GM19099 (cell line): Measurements from ENCODE around the gene TRIM7.
A peak's percentile ranks its signal among the peaks of the same experiment; 100 is the strongest.

Source experiments
- POLR2A ChIP-seq: IDR thresholded peaks from 3 replicates; pipeline ENCODE4 v1.6.1; 2011; ENCODE audit warnings: low read depth; ENCODE audit not compliant: insufficient read length; ENCODE audit errors: extremely low read depth

Gene TRIM7

GRCh38 chr5:181235323-181235688, 30.3 kb upstream of the TRIM7 start:
- no peak for TF ChIP-seq POLR2A

- peak; percentile 41 for TF ChIP-seq POLR2A
Measured at GRCh38 chr5:181234455-181235306, 29.7 kb upstream of the TRIM7 start.

DNA sequence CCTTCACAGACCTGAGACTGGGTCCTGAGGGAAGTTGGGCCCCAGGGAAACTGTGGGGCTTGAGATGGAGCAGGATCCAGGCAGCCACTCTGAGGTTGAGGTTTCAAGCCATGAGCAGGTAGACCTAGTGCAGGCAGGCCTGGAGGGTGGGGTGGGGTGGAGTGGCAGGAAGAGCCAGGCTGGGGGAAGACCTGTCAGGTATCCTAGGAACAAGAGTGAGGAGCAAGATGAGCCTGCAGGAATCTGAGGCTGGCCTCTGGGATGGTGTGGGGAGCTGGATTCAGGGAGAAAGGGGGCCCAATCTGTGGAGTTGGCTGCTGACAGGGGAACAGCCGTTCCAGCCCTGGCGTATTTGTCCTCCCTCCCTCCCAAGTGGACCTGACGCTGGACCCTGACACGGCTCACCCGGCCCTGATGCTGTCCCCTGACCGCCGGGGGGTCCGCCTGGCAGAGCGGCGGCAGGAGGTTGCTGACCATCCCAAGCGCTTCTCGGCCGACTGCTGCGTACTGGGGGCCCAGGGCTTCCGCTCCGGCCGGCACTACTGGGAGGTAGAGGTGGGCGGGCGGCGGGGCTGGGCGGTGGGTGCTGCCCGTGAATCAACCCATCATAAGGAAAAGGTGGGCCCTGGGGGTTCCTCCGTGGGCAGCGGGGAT, 28.9 kb upstream of the TRIM7 start:
- no peak for TF ChIP-seq POLR2A

GRCh38 chr5:181233088-181233800, 28.2 kb upstream of the TRIM7 start:
- no peak for TF ChIP-seq POLR2A

DNA sequence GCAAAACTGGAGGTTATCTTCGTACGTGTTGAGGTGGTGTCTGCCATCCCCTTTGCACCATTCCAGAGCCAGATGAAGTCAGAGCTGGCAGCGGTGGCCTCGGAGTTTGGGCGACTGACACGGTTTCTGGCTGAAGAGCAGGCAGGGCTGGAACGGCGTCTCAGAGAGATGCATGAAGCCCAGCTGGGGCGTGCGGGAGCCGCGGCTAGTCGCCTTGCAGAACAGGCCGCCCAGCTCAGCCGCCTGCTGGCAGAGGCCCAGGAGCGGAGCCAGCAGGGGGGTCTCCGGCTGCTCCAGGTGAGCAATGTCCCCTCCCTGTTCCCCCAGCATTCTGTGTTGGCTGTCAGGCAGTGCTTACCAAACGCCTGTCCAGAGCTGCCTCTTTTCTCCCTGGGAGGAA, 27.6 kb upstream of the TRIM7 start:
- no peak for TF ChIP-seq POLR2A

- TF ChIP-seq POLR2A: no peak
Measured at GRCh38 chr5:181231432-181231831, 26.4 kb upstream of the TRIM7 start.

GRCh38 chr5:181230551-181230950, 25.6 kb upstream of the TRIM7 start:
- TF ChIP-seq POLR2A: no peak

DNA sequence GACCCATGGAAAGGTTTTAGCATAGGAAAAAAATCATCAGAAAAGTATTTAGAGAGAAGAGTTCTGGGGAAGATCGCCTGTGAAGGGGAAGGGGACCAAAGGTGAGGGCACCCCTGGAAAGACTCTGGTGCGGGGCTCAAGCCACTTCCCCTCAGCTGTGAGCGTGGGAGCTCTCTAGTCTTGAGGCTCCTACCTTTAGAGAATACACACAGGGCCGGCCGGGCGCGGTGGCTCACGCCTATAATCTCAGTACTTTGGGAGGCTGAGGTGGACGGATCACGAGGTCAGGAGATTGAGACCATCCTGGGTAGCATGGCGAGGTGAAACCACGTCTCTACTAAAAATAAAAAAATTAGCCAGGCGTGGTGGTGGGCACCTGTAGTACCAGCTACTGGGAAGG, 25.0 kb upstream of the TRIM7 start:
- no peak for TF ChIP-seq POLR2A

DNA sequence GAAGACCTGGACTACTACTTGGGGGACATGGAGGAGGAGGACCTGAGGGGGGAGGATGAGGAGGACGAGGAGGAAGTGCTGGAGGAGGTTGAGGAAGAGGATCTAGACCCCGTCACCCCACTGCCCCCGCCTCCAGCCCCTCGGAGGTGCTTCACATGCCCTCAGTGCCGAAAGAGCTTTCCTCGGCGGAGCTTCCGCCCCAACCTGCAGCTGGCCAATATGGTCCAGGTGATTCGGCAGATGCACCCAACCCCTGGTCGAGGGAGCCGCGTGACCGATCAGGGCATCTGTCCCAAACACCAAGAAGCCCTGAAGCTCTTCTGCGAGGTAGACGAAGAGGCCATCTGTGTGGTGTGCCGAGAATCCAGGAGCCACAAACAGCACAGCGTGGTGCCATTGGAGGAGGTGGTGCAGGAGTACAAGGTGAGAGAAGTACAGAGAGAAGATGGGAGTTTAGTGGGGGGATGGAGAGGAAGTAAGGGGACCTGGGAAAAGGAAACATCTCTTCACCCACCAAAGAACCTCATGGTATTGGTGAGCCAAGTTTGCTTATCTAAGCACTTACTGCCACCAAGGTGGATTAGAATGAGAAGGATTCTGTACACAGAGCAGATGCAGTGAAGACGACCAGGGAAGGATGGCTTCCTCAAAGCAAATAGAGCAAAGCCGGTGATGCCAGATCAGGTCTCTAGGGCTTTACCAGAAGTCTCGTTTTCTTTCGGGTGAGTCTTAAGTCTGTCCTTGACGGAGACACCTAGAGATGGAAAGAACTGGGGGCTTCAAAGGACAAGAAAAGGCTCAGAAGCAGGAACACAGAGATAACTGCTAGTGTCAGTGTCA, 19.6 kb upstream of the TRIM7 start:
- TF ChIP-seq POLR2A: no peak

DNA sequence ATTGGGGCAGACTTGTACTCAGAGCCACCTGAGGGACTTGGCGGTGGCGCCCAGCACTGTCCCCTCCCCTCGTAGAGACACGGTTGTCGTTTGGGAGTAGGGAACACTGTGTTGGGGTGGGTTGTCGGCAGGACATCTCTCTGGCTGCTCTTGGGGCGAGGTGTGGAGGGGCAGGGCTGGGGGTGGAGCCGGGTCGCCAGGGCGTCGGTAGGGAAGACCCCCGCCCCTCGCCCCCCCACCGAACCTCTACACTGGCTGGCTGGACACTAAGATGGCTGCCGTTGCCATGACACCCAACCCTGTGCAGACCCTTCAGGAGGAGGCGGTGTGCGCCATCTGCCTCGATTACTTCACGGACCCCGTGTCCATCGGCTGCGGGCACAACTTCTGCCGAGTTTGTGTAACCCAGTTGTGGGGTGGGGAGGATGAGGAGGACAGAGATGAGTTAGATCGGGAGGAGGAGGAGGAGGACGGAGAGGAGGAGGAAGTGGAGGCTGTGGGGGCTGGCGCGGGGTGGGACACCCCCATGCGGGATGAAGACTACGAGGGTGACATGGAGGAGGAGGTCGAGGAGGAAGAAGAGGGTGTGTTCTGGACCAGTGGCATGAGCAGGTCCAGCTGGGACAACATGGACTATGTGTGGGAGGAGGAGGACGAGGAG, 18.9 kb upstream of the TRIM7 start:
- no peak for TF ChIP-seq POLR2A

- peak; percentile 97 for TF ChIP-seq POLR2A
Measured at GRCh38 chr5:181223058-181223728, 18.2 kb upstream of the TRIM7 start, which contains the start of gene TRIM41. TSS of gene TRIM41 (plus strand) at chr5:181223281. CDS start at chr5:181224000, 719 bp downstream.

DNA sequence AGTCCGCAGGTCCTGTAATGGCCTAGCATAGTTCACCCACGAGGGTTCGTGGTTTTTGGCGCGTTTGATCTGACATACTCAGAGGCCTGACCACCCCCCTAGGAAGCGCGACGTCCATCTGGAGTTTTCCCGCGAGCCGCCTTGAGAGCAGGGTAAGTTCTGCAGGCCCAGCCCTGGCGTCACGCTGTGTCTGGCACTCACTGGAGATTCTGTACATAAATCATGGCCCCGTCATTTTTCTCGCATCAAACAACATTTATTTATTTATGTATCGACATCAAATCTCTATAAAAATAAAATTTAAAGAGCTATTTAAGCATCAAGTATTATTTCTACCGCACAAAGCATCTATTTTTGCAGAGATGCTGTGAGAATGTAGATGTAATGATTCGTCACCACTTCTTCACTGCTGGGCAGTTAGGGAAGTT, 17.6 kb upstream of the TRIM7 start:
- TF ChIP-seq POLR2A: no peak

GRCh38 chr5:181221792-181222629, 17.0 kb upstream of the TRIM7 start:
- TF ChIP-seq POLR2A: no peak

DNA sequence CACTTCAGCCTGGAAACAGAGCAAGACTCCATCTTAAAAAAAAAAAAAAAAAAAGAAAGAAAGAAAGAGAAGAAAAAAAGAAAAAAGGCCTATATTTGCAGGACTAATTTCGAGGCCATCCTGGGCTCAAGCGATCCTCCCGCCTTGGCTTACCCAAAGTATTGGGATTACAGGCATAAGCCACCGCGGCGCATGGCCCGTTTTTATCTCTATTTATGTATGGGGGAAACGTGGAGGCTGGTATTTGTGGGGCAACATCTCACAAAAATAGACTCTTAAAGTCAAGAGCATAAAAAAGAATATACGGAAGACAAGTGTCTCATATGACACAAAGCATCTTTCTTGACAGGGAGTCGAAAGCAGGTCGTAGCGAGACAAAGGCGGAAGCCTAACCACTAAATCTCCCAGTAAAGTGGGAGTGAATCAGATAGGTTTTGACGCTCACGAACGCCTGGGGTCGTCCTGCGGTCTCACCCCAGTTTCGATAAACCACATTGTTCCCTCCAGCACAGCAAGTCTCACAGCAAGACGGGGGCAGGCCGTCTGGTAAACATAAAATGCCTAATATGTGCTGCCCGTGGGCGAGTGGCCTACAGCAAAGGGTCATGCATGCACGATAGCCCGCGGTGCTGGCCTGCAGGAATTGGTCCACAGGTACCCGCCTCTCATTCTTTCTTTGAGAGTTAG, 16.3 kb upstream of the TRIM7 start:
- no peak for TF ChIP-seq POLR2A
